ENCODE data around the gene BCR.

DNA sequence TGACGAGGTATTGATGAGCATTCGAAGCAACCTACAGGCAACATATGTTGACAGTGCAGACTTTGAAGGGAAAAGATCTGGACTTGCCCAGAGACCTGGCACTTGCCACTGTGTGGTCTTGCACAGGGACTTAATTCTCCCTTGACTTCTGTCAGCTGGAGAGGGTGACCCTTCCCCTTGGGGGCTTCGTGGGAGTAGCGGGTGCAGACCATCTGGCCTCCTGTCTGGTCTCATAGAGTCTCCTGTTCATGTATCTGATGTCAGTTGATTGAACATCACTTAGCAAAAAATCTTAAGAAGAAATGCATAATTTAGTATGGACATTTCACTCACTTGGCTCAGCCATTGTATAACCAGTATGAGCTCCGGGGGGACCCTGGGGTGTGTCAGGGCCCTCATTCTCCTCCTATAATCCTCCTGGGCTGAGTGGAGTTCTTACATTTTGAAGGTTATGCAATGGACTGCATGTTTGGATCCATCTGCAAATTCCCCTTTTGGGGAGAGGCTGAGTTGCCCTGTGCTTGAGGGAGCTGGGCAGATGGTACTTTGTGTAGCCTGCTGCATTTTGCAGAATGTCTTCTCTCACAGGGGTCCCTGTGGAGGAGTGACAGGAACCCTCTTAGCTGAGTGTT is 13.0 kb downstream of the BCR start:
- no peak for TF ChIP-seq POLR2AphosphoS5 (IDR thresholded peaks at IDR 0.05)
- TF ChIP-seq, protein P1, sequence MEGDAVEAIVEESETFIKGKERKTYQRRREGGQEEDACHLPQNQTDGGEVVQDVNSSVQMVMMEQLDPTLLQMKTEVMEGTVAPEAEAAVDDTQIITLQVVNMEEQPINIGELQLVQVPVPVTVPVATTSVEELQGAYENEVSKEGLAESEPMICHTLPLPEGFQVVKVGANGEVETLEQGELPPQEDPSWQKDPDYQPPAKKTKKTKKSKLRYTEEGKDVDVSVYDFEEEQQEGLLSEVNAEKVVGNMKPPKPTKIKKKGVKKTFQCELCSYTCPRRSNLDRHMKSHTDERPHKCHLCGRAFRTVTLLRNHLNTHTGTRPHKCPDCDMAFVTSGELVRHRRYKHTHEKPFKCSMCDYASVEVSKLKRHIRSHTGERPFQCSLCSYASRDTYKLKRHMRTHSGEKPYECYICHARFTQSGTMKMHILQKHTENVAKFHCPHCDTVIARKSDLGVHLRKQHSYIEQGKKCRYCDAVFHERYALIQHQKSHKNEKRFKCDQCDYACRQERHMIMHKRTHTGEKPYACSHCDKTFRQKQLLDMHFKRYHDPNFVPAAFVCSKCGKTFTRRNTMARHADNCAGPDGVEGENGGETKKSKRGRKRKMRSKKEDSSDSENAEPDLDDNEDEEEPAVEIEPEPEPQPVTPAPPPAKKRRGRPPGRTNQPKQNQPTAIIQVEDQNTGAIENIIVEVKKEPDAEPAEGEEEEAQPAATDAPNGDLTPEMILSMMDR (IDR thresholded peaks at IDR 0.05) = no peak
- no peak for TF ChIP-seq POLR2A (IDR thresholded peaks at IDR 0.05)
